ENCODE measurements around the gene ALX4. TPM values are rescaled to one million over a fixed set of nuclear protein-coding genes. Genes with fewer than 3 reads are reported as not detected.

Gene ALX4
- polyA plus RNA-seq, 2 of the 4 experiments (the other 2 are of a cell fraction): 1.00 to 5.6 TPM

GRCh38 chr11:44264761-44265160, 45.2 kb downstream of the ALX4 start:
- DNase-seq (ENCODE audit: low read depth in 1 of 2, low spot score in 1 of 2) (no peak), FAIRE-seq (no peak), ATAC-seq (no peak; a peak in 1 of 6 replicates)
- Histone ChIP-seq H3K27ac (no peak overlapping the region), H3K4me2 (no peak overlapping the region), H3K9me3 (no peaks in the 10 kb centered on the region), H3K4me3 (no peak overlapping the region), H3K4me1 (no peaks in the 10 kb centered on the region)
- TF ChIP-seq USF2 (IDR thresholded peaks at IDR 0.05): no peak
- TF ChIP-seq RNF2 (IDR thresholded peaks at IDR 0.05; ENCODE audit: borderline replicate concordance, low read depth): no peak
- no peak for TF ChIP-seq FOSL2 (IDR thresholded peaks at IDR 0.05)
- no peak for TF ChIP-seq FOSL2 (CRISPR knock-in tag; IDR thresholded peaks at IDR 0.05)
- TF ChIP-seq FOSB (CRISPR knock-in tag; IDR thresholded peaks at IDR 0.05): no peak
- no peak for TF ChIP-seq NFE2L2 (conservative IDR thresholded peaks at IDR 0.05; ENCODE audit: low read length)
- no peak for TF ChIP-seq MAFK (IDR thresholded peaks at IDR 0.05; ENCODE audit: partially characterized antibody)
- no peak for TF ChIP-seq CEBPB (IDR thresholded peaks at IDR 0.05)
- no peak for TF ChIP-seq GATA3 (IDR thresholded peaks at IDR 0.05; ENCODE audit: borderline replicate concordance)
- no peak for TF ChIP-seq CBX2 (IDR thresholded peaks at IDR 0.05; ENCODE audit: borderline replicate concordance, low read depth)
- TF ChIP-seq RCOR1 (IDR thresholded peaks at IDR 0.05; ENCODE audit: low read depth, low read length): no peak
- no peak for TF ChIP-seq JUNB (IDR thresholded peaks at IDR 0.05)
- TF ChIP-seq BCL3 (IDR thresholded peaks at IDR 0.05): no peak
- WGBS (ENCODE audit: missing lambda C conversion rate): 81% methylated on average over 18 of the region's 22 CpGs
- ChIA-PET POLR2A (no interaction called here), CTCF (interaction anchor here (2.5 to 3.3 kb wide), 2 partner anchors 13 to 21 kb away, joined by 9 to 12 read pairs; no protein-coding TSS in a partner anchor)

- no peak for TF ChIP-seq RNF2 (IDR thresholded peaks at IDR 0.05; ENCODE audit: borderline replicate concordance, low read depth)
- no peak overlapping the region for H3K4me2 ChIP-seq
- ChIA-PET POLR2A (no interaction called here), CTCF (interaction anchor here (0.9 kb wide), 1 partner anchor 22 kb away, joined by 3 read pairs; no protein-coding TSS in a partner anchor)
- H3K4me1 ChIP-seq: no peaks in the 10 kb centered on the region
- DNase-seq (ENCODE audit: low read depth in 1 of 2, low spot score in 1 of 2): no peak
- no peak overlapping the region for H3K27ac ChIP-seq
- no peak overlapping the region for H3K4me3 ChIP-seq
- FAIRE-seq: no peak
- WGBS (ENCODE audit: missing lambda C conversion rate): 75% methylated on average over 8 of the region's 8 CpGs
- no peaks in the 10 kb centered on the region for H3K9me3 ChIP-seq
- no peak for ATAC-seq
Measured at GRCh38 chr11:44264438-44264749, 45.5 kb downstream of the ALX4 start.

GRCh38 chr11:44263738-44264437, 46.1 kb downstream of the ALX4 start:
- ATAC-seq: no peak

More at GRCh38 chr11:44263738-44264437, 46.1 kb downstream of the ALX4 start:
- H3K4me2 ChIP-seq: no peak overlapping the region
- ChIA-PET CTCF (interaction anchor here (0.9 kb wide), 1 partner anchor 23 kb away, joined by 3 read pairs; no protein-coding TSS in a partner anchor), POLR2A (no interaction called here)
- TF ChIP-seq CBX8 (IDR thresholded peaks at IDR 0.05) (no peak), REST (IDR thresholded peaks at IDR 0.05) (no peak), FOSL2 (IDR thresholded peaks at IDR 0.05) (no peak), FOSL2 (CRISPR knock-in tag; IDR thresholded peaks at IDR 0.05) (no peak), CHD2 (IDR thresholded peaks at IDR 0.05; ENCODE audit: low read length, partially characterized antibody) (no peak), FOXS1 (CRISPR knock-in tag; IDR thresholded peaks at IDR 0.05) (no peak), RAD21 (conservative IDR thresholded peaks at IDR 0.05 in 1 of 2, IDR thresholded peaks at IDR 0.05 in 1 of 2) (no peak), SREBF2 (IDR thresholded peaks at IDR 0.05) (no peak), RNF2 (IDR thresholded peaks at IDR 0.05; ENCODE audit: borderline replicate concordance, low read depth) (no peak), CTCF (IDR thresholded peaks at IDR 0.05) (no peak), CHD4 (IDR thresholded peaks at IDR 0.05; ENCODE audit: borderline replicate concordance) (no peak)
- no peak overlapping the region for H3K27ac ChIP-seq
- FAIRE-seq (no peak), DNase-seq (ENCODE audit: low read depth in 1 of 2, low spot score in 1 of 2) (no peak)
- H3K4me3 ChIP-seq: no peak overlapping the region
- H3K4me1 ChIP-seq: no peaks in the 10 kb centered on the region
- WGBS (ENCODE audit: missing lambda C conversion rate): 77% methylated on average over 16 of the region's 20 CpGs
- no peaks in the 10 kb centered on the region for H3K9me3 ChIP-seq

Measured in A549 (cell line).